Activated T-helper 17 cell treated with anti-CD3 and anti-CD28 coated beads, Interleukin-2, amount 50 U/mL, for 72 hours (primary cell): ENCODE measurements around the gene MAN1C1. TPM values are rescaled to one million over a fixed set of nuclear protein-coding genes. Genes with fewer than 3 reads are reported as not detected.

ENCODE experiments used
- ATAC-seq: fragments of 150-1000 bp; cut with Tn5 transposase; replicated peaks from 2 replicates; pipeline ENCODE4 v1.10.0; 2021; ENCODE audit warnings: mild to moderate bottlenecking, moderate library complexity
- H3K27ac Mint-ChIP-seq: one replicate; pipeline ENCODE4 v1.8.0; 2022; ENCODE audit warnings: mixed read lengths
- H3K27me3 Mint-ChIP-seq: one replicate; pipeline ENCODE4 v1.8.0; 2022; ENCODE audit warnings: mixed read lengths
- H3K36me3 Mint-ChIP-seq: one replicate; pipeline ENCODE4 v1.8.0; 2022; ENCODE audit warnings: low read depth, mild to moderate bottlenecking, mixed read lengths
- H3K4me1 Mint-ChIP-seq: one replicate; pipeline ENCODE4 v1.8.0; 2022; ENCODE audit warnings: mixed read lengths
- H3K4me3 Mint-ChIP-seq: one replicate; pipeline ENCODE4 v1.8.0; 2022; ENCODE audit warnings: mild to moderate bottlenecking, mixed read lengths
- H3K9me3 Mint-ChIP-seq: one replicate; pipeline ENCODE4 v1.8.0; 2022; ENCODE audit warnings: mixed read lengths
- total RNA-seq, 2 donors: library from RNA; stranded (reverse); gene quantifications; one replicate each; pipeline ENCODE4 v1.2.3, GENCODE V29; 2022

MAN1C1 gene
- total RNA-seq, 2 donors from 2014 or later, result 6.2 to 7.7 TPM

DNA sequence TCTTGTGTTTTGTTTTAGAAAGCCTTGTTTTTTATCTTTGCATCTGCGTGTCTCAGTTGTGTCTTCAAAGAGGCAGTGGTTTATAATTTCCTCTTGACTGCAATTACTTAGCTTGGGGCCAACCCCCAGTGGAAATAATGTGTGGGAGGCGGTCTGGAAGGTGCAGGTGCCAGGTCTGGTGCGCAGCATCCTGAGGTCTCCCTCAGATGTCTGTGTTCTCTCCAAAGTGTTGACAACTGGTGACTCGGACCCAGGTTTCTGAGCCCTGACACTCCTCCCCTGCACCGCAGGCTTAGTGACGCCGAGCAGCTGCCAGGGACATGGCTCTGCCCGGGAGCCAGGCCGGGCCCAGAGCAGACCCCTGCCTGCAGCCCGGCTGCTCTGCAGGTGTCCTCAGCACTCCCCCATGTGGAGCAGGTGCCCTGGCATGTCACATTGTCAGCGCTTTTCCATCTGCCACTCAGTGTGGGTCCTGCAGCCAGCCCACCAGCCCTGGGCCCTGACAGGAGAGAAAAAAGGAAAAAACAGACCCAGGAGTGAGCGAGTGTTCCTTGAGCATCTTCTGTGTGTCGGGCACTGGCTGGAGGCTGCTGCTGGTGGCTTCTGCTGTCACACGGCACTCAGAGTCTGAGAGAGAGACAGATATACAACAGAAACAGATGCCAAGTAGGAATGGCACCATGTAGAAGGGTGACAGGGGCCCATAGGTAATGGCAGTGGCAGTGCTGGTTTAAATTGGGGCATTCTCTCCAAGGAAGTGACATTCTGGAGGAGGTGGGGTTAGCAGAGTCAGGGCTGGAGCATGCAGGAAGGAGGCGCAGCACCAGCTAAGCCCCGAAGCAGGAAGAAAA lies 158.6 kb downstream of the MAN1C1 start:
- Mint-ChIP-seq H3K4me3 (peak overlapping the region; percentile 72), H3K36me3 (no peaks in the 10 kb centered on the region), H3K9me3 (no peaks in the 10 kb centered on the region), H3K27ac (peak overlapping the region; percentile 53), H3K4me1 (peaks cover 36% of the 10 kb centered on the region), H3K27me3 (no peaks in the 10 kb centered on the region)
- peak; percentile 91 for ATAC-seq

DNA sequence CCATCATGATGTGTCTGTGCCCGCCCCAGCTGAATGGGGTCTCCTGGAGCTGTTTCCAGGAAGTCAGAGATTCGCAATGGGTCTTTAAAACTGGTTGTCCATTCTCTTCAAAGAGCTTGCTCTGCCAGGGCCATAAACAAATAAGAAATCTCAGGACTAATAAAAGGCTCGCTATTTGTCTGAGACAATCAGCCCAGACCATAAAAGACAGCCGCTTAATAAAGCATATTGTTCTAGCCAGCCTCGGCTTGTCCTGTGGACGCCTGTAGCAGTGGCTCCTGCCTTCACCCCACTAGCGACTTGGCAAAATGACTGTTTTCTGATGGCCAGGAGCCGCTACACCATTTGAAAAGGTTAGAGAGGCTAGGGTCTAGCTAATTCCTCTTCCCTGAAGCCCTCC lies 162.8 kb downstream of the MAN1C1 start:
- H3K9me3 Mint-ChIP-seq, result no peaks in the 10 kb centered on the region
- H3K27me3 Mint-ChIP-seq, result no peaks in the 10 kb centered on the region
- no peak overlapping the region for H3K27ac Mint-ChIP-seq
- no peak overlapping the region for H3K4me3 Mint-ChIP-seq
- no peak for ATAC-seq
- H3K36me3 Mint-ChIP-seq, result no peaks in the 10 kb centered on the region
- peaks cover 14% of the 10 kb centered on the region for H3K4me1 Mint-ChIP-seq

DNA sequence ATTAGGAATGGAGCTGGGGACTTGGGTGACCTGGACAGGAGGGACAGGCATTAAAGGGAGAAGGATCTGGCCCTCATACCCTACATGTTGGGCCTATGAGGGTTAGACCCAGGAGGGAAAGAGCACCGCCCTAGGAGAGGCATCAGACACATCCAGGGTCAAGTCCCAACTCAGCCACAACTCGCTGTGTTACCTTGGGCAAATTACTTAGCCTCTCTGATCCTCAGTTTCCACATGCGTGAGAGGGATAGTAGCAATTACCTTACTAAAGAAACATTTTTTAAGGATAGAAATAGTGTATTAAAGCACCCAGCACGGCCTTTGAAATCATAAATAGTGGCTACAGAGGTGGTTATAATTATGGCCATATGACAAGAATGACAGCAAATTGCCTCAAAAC lies 163.3 kb downstream of the MAN1C1 start:
- H3K4me1 Mint-ChIP-seq, result peaks cover 9% of the 10 kb centered on the region
- no peaks in the 10 kb centered on the region for H3K9me3 Mint-ChIP-seq
- no peak overlapping the region for H3K4me3 Mint-ChIP-seq
- ATAC-seq, result no peak
- no peak overlapping the region for H3K27ac Mint-ChIP-seq
- no peaks in the 10 kb centered on the region for H3K27me3 Mint-ChIP-seq
- H3K36me3 Mint-ChIP-seq, result no peaks in the 10 kb centered on the region

DNA sequence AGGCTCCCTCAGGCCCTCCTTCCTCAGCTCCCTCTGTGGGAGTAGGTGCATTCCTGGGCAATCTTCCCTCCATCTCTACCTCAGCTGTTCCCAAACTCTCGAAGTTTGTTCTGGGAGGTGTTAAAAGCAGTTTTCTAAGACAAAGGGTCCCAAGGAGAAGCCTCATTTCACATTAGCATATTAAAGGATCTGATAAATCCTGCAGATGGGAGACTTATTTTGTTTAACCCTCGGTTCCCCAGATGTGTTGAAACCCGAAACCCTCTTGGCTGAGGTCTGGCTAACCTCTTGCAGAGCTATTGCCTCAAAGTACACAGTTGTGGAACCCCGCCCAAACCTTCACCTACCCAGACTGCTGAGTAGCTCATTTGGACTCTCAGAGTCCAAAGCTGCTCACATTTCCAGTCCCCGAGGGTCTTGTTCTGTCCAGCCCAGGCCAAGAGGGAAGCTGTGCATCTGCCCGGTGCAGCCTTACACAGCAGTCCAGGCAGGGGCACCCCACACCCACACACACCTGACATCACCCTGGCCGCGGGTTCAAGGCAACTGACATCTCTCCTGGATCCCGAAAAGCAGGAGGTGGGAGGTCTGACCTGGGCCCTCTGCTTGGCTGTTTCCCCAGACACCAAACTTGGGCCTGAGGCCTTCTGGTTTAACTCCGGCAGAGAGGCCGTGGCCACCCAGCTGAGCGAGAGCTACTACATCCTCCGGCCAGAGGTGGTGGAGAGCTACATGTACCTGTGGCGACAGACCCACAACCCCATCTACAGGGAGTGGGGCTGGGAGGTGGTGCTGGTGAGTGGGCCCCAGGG lies 163.9 kb downstream of the MAN1C1 start:
- ATAC-seq, result no peak
- Mint-ChIP-seq H3K9me3 (no peaks in the 10 kb centered on the region), H3K27ac (no peak overlapping the region), H3K4me3 (no peak overlapping the region), H3K27me3 (no peaks in the 10 kb centered on the region), H3K36me3 (no peaks in the 10 kb centered on the region), H3K4me1 (peaks cover 2% of the 10 kb centered on the region)

DNA sequence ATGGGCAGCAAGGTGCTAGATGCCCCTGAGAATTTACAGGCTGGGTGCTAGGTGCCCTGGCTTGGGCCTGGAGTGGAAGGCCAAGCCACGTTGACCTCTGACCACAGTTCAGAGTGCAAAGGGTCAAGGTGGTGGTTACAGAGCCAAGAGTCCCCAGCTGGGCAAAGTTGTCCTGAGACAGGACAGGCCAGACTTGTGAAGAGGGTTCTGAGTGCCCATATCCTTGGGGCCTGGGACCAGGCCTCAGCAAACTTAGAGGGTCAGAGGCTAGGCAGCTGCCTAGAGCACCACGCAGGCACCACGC lies 164.5 kb downstream of the MAN1C1 start:
- no peaks in the 10 kb centered on the region for H3K9me3 Mint-ChIP-seq
- no peaks in the 10 kb centered on the region for H3K36me3 Mint-ChIP-seq
- H3K4me1 Mint-ChIP-seq, result no peaks in the 10 kb centered on the region
- H3K4me3 Mint-ChIP-seq, result no peak overlapping the region
- no peak overlapping the region for H3K27ac Mint-ChIP-seq
- no peak for ATAC-seq
- H3K27me3 Mint-ChIP-seq, result no peaks in the 10 kb centered on the region

DNA sequence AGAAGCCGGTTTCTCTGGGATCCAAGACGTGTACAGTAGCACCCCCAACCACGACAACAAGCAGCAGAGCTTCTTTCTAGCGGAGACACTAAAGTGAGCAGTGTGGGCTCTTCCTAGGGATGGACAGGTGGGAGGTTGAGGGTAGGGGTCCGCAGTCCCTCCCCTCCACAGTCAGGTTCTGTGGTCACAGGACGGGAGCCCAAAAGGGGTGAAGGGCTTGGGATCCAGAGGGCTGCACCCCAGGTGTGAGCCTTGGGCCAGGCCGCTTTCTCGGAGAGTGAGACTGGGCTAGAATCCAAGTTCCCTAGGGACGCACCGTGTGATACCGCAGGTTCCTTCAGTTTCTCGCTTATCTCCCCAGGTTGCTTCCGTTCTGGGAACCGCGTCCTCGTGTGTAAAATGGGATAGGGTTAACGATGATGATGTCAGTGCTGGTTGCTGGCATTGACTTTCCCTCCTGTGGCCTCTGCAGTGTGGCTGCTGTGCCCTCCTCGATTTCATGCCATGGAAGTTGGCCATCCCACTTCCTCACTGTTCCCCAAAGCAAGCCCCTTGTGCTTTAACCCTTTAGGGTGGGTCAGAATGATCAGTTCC lies 166.1 kb downstream of the MAN1C1 start:
- Mint-ChIP-seq H3K9me3 (no peaks in the 10 kb centered on the region), H3K36me3 (no peaks in the 10 kb centered on the region), H3K27me3 (no peaks in the 10 kb centered on the region), H3K27ac (peak overlapping the region; percentile 32), H3K4me1 (no peaks in the 10 kb centered on the region), H3K4me3 (no peak overlapping the region)
- no peak for ATAC-seq

DNA sequence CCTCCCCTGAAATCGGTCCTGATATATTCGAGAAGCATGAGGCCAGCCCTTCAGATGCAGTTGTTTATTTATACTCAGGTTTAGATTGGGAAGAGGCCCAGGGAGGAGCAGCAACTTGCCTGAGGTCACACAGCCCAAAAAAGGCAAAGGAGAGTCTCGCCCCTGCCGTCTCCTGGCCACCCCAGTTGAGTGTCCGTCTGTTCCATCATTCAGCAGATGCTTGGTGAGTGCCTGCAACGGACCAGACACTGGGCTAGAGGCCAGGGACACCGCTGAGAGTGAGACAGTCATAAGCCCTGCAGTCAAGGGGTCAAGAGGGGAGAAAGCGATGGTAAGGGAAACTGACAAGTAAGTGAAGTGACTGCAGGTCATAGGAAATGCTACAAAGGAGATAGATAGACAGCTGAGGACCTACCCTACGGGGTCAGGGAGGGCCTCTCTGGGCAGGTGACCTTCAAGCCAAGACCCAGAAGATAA lies 168.0 kb downstream of the MAN1C1 start:
- H3K27ac Mint-ChIP-seq, result no peak overlapping the region
- no peak for ATAC-seq
- H3K4me3 Mint-ChIP-seq, result no peak overlapping the region
- H3K4me1 Mint-ChIP-seq, result no peaks in the 10 kb centered on the region
- no peaks in the 10 kb centered on the region for H3K27me3 Mint-ChIP-seq
- H3K9me3 Mint-ChIP-seq, result no peaks in the 10 kb centered on the region
- no peaks in the 10 kb centered on the region for H3K36me3 Mint-ChIP-seq

DNA sequence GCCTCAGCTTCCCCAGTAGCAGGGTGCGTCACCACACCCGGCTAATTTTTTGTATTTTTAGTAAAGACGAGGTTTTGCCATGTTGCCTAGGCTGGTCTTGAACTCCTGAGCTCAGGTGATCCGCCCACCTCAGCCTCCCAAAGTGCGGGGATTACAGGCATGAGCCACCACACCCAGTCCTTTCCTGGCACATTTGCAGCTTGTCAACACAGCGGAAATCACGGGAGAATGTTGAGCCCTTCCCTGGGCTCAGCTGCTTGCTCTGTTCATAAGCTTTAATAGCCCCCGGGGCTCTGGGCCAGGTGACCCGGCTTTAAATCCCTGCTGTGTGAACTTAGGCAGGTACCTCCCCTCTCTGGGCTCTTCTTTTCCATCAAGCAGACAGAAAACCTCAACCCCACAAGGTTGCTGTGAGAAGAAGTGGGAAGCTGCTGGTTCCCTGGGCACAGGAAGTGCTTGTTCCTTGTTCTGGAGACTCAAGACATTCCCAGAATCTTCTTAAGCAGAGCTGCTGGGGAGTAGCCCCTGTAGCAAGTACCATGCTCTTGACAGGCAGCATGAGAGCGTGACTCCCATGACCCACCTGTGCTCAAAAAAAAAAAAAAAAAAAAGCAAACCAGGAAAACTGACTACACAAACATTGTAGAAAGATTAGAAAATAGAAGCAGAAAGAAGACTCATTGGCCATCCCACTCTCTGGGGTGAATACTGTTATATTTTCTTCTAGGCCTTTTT lies 168.9 kb downstream of the MAN1C1 start:
- no peak for ATAC-seq
- Mint-ChIP-seq H3K4me1 (no peaks in the 10 kb centered on the region), H3K4me3 (no peak overlapping the region), H3K27me3 (no peaks in the 10 kb centered on the region), H3K36me3 (no peaks in the 10 kb centered on the region), H3K27ac (no peak overlapping the region), H3K9me3 (no peaks in the 10 kb centered on the region)

DNA sequence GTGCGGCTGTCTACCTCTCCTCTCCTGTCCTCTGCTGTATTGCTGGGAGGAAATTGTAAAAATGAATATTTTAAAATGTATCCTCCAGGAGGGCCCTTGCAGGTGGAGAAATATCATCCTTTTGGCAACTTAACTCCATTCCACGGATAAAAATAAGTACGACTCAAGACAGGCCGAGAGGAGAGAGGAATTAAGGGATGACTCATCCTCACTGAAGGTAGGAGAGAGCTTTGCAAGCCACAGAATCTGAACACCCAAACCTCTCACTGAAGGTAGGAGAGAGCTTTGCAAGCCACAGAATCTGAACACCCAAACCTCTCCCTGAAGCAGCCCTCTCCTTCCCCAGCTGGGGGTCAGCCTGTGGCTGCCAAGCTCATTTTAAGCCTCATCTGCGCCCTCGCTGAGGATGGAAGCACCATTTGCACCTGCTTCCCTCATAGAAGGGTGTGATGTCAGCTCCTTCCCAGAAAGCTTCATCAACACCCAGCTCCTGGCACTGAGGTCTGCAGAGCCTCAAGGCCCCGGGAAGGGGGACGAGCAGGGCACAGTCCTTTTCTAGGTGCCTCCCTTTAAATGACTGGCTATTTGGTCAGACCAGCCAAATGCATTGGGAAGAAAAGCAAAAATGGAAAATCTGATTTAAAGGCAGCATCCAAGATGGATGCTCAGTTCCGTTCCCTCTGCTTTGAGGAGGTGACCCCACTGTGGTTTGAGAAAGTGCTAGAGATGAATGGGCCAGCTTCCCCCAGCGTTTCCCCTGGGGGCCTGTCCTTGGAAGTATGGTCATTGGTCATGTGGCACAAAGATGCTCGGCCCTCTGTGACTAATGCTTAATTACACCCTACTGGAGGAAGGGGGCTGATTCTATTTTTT lies 170.5 kb downstream of the MAN1C1 start:
- no peak overlapping the region for H3K27ac Mint-ChIP-seq
- no peak for ATAC-seq
- no peak overlapping the region for H3K4me3 Mint-ChIP-seq
- H3K36me3 Mint-ChIP-seq, result no peaks in the 10 kb centered on the region
- H3K27me3 Mint-ChIP-seq, result no peaks in the 10 kb centered on the region
- H3K9me3 Mint-ChIP-seq, result no peaks in the 10 kb centered on the region
- H3K4me1 Mint-ChIP-seq, result no peaks in the 10 kb centered on the region

DNA sequence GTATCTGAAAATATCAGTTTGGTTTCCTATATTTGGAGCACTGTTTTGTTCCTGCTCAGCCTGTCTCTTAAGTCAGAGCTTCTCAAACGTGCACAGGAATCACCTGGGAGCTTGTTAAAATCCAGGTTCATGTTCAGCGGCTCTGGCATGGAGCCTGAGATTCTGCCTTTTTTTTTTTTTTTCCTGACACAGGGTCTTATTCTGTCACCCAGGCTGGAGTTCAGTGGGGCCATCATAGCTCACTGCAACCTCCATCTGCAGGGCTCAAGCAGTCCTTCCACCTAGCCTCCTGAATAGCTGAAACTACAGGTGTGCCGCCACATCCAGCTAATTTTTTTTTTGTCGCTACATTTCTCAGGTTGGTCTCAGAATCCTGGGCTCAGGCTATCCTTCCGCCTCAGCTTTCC lies 171.2 kb downstream of the MAN1C1 start:
- no peak for ATAC-seq
- Mint-ChIP-seq H3K27ac (no peak overlapping the region), H3K4me3 (no peak overlapping the region), H3K36me3 (no peaks in the 10 kb centered on the region), H3K27me3 (no peaks in the 10 kb centered on the region), H3K9me3 (no peaks in the 10 kb centered on the region), H3K4me1 (no peaks in the 10 kb centered on the region)

DNA sequence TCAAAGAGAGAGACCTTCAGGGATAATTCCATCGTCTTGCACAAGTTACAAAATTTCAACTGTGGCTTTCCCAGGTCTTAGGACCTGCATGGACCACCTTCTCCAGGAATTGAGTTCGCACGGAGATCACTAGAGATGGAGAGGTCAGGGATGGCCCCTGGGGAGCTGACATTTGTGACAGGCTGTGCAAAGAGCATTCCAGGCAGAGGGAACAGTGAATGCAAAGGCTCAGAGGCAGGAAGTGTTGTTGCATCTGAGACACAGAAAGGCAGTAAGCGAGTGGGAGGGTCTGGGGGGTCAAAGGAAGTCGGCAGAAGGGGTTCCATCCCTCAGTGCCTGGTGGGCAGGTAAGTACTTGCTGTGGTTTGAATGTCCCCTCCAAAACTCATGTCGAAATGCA lies 173.9 kb downstream of the MAN1C1 start:
- Mint-ChIP-seq H3K36me3 (no peaks in the 10 kb centered on the region), H3K27me3 (no peaks in the 10 kb centered on the region), H3K27ac (peak overlapping the region; percentile 32)

DNA sequence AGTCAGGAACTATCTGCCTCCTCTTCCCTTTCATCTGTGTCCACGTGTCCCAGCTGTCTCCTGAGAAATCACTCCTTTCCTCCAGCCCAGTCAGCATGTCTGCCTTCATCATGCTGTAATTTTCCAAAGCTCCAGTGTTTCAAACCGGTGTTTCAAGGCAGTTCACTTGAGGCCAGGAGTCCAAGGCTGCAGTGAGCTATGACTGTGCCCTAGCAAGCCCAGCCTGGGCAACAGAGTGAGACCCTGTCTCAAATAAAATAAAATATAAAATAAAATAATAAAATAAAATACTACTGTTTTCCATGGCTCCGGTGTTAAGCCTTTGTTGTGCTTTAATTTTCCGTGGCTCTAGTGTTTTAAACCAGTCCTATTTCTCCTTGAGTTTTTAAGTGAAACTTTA lies 175.5 kb downstream of the MAN1C1 start:
- Mint-ChIP-seq H3K36me3 (no peaks in the 10 kb centered on the region), H3K4me3 (no peak overlapping the region), H3K27me3 (no peaks in the 10 kb centered on the region), H3K27ac (peak overlapping the region; percentile 3), H3K4me1 (peaks cover 11% of the 10 kb centered on the region), H3K9me3 (no peaks in the 10 kb centered on the region)
- ATAC-seq, result no peak

More for the DNA sequence above, 173.9 kb downstream of the MAN1C1 start:
- Mint-ChIP-seq H3K9me3 (no peaks in the 10 kb centered on the region), H3K4me3 (no peak overlapping the region), H3K4me1 (no peaks in the 10 kb centered on the region)
- no peak for ATAC-seq

DNA sequence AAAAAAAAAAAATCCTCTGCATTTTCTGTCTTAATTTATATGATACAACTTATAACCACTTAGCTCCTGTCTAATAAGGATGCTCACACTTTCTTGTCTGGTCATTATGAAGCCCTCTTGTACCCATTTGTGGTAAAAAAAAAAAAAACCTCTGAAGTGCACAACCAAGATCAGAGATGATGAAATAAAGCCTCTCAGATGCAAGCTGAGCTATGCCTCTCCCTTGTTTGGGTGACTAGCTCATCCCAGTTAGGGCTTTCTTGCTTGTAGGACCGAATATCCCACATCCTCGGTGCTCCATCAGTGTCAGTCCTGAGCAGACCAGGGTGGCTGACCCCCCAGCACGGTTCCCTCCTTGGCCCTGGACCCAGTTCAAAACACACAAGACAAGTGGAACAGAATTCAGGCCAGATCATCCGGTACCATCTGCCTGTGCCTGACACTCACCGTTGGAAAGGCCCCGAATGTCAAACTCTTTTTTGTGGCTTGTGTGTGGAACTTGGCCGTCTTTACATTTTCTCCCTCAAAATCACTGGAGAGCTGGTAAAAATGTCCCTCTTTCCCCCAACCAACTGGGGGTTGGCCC lies 177.1 kb downstream of the MAN1C1 start:
- peaks cover 11% of the 10 kb centered on the region for H3K4me1 Mint-ChIP-seq
- no peak overlapping the region for H3K27ac Mint-ChIP-seq

More for the DNA sequence above, 177.1 kb downstream of the MAN1C1 start:
- ATAC-seq, result no peak
- H3K27me3 Mint-ChIP-seq, result no peaks in the 10 kb centered on the region
- H3K9me3 Mint-ChIP-seq, result no peaks in the 10 kb centered on the region
- no peak overlapping the region for H3K4me3 Mint-ChIP-seq
- H3K36me3 Mint-ChIP-seq, result no peaks in the 10 kb centered on the region
